ENCODE results near the gene RTN4IP1.
"Not testable (repeated sequence)": the region's sequence is repeated elsewhere in the genome, so short reads cannot be mapped to it uniquely, and the experiment has no call there.

The RTN4IP1 gene

DNA sequence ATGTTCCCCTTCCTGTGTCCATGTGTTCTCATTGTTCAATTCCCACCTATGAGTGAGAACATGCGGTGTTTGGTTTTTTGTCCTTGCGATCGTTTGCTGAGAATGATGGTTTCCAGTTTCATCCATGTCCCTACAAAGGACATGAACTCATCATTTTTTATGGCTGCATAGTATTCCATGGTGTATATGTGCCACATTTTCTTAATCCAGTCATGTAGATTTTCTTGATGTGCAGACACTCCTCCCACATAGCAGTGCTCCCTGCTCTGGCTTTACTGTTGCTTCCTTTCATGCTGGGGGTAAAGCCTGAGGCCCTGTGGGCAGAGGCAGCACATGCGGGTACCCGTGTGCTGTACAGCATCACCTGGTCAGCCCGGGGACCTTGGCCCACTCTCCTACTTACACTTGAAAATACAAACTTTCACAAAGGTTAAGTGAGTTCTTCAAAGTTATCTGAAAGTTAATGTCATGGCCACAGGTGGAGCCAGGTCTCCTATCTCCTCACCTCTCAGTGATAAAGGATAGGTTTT lies 80.3 kb downstream of the RTN4IP1 start:
- in situ Hi-C loops (cut with MboI; ENCODE audit: low sequenced_read_pairs): not testable (repeated sequence)

DNA sequence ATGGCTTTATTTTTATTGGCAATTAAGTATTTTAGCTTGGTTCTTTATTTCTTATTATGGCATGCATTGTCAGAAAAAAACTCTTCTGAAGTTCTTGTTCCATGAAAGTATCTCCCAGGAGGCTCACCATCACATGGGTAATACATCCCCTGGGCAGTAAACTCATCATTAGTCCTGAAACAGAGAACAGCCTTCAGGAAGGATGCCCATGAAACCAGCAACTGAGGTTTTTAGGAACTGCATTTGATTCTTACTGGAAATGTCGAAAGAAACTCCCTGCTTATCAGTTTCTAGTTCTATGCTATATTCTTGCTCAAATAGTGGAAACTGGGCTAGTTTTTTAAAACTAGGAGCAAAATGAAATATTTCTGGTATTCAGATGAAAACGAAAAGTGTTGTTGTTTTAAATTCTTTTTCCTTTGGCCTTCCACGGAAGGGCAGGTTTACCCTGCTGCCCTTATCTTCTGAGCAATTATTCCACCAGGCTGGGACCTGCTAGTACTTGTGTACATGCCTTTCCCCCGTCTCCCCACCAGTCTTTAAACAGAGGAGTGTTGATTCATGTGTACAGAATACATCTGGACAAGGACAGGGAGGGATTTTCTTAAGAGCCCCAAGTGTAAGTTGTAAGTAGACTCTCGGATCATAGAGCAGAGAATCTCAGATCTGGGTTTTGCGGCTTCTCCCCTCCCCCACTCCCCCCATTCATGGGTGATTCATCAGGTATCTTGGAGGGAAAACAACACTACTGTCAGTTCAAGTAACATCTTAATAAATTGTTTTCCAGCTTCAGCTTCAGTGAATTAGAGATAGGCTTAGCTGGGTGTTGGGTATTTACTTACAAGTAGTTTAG lies 81.5 kb downstream of the RTN4IP1 start:
- in situ Hi-C loops (cut with MboI; ENCODE audit: low sequenced_read_pairs): no loop called here

DNA sequence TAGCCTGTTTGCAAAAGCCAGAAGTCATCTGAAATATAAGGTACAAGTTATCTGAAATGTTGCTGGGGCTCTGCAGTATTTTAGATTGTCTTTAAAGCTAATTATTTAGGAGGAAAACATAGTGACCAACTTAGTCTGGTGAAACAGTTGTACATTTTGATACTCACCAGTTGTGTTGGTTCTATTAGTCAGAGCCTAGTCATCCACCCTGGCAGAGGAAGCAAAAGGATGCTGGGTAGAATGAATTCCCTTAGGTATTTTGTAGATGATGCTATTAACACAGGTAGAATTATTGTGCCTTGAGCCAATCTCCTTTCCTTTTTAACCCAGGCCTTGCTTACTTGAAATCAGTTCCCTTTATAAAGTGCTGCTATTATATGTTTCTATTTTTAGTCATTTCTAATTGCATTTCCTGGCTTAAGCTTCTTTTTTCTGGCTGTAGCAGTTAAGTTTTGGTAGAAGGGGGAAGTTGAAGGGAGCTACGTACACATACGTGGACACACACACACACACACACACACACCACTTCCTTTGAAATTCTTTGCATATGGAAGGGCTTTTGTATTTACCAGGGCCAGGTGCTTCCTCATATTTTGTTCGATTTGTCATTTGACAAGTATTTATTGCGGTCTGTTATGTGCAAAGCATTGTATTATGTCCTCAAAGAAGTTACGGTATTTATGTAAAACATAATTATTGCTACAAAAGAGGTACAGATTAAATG lies 82.4 kb downstream of the RTN4IP1 start:
- in situ Hi-C loops (cut with MboI; ENCODE audit: low sequenced_read_pairs): no loop called here

DNA sequence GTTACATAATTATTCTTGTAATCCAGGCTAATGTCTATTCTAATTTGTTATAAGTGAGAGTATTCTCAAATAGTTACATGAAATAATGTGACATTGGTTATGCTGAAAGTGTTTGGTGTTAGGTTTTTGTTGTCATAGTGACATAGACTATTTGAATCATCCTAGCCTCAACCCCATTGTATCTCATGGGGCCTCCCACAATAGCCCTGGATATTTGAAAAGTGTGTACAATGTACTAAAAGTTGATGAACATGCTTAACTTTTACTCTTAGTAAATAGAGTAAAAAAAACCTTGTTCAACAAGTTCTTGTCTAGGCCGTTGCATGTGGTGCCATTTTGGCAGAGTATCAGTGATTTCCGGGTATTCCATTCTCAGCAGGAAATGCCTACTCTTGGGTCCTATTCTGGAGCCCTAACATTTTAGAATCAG lies 83.0 kb downstream of the RTN4IP1 start:
- in situ Hi-C loops (cut with MboI; ENCODE audit: low sequenced_read_pairs): no loop called here

DNA sequence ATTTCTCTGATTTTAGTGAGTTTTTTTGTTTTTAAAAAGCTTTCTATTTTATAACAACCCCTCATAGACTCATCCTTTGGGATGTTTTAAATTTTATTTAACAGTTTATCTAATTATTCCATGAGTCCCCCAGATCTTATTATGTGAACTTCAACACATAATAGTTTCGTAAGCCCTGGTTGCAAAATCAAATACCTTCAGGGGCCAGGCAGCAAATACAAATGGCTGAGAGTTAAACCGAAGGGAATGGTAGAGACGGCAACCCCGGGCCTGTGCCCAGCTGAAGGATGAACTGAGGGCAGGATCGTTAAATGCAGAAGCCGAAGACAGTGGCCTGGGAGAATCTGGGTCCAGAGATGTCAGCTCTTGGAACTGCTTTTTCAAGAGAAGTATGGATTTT lies 88.4 kb downstream of the RTN4IP1 start:
- in situ Hi-C loops (cut with MboI; ENCODE audit: low sequenced_read_pairs): no loop called here

DNA sequence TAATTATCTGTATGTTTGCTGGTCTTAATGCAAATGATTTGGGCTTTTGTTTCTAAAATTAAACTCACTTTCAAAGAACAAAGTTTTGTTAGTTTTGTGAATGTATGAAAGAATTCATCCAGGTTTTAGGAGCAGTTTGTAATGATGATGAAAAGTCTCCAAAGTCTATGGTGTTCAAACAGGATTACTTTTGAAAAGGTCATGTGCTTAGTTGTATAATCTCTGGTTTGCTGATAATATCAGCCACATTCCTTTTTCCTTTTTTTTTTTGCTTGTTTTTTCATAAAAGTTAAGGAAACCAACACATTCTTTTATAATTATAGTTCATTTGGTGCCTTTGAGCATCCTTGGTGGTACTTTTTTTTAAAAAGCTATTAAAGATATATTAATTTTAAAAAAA lies 88.9 kb downstream of the RTN4IP1 start:
- in situ Hi-C loops (cut with MboI; ENCODE audit: low sequenced_read_pairs): no loop called here

DNA sequence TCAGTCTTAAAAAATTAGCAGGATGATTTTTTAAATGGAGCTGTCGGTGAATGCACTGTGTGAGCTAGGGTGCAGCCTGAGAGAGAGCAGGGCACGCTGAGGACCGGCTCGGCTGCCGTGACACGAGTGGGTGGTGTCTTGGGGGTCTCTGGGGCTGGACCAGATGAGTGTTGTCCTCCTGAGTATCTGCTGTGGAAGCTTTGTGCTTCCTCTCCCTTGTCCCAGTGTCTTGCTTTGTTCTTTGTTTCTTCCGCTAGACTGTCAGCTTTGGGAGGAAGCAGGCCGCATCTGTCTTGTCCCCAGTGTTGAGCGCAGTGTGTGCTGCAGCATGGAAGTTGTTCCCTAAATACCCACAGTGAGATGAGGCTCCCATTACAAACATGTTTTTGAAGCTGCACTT lies 89.4 kb downstream of the RTN4IP1 start:
- in situ Hi-C loops (cut with MboI; ENCODE audit: low sequenced_read_pairs): no loop called here

DNA sequence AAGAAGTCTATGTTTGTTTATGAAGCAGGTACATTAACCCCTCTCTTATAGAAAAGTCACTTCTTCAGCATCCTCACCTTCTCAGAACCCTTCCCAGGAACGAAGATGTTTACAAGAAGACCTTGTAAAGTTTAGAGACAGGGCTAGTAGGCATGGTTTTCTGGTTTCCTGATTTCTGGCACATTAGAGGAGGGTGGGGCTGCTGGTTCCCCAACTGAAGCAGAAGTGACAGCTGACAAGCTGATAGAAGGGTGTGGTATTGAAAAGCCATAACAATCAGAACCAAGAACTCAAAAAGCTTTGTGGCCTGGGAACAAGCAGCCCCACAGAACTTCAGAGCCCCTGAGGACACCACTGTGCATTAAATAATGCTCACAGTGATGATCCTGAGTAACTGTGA lies 91.2 kb downstream of the RTN4IP1 start:
- in situ Hi-C loops (cut with MboI; ENCODE audit: low sequenced_read_pairs): no loop called here

DNA sequence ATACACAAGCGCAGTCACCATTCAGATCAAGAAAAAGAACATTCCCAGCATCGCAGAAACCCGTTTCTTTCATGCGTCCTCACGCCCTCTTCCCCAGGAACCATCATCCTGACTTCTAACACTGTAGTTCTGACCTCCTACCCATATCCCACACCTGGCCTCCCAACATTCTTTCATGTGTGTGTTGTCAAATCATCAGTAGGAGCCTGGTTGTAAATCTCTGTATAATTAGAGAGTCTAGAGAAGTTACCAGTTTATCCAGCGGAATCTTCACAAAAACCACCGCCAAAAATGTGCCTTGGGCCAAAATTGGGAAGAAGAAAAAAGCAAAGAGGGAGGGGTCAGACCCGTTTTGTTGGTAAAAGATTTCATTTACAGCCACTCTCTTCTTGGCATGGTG lies 91.6 kb downstream of the RTN4IP1 start:
- in situ Hi-C loops (cut with MboI; ENCODE audit: low sequenced_read_pairs): no loop called here

DNA sequence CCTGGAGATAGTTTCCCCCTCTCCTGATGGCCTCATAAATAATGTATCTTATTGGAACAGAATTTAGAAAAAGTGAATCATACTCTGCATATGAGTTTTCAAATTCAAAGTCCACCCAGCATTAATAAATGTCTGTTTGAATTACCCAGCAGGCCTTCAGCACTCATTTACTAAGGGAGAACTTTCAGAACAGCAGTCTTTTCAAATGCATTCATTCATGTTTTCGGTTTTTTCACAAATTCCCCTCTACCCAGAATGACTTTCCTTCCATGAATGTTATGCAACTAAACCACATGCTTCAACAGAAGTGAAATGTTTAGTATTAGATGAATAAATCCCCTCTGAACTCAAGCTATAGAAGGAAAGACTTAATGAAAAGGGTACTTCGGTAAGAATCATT lies 92.4 kb downstream of the RTN4IP1 start:
- in situ Hi-C loops (cut with MboI; ENCODE audit: low sequenced_read_pairs): no loop called here

DNA sequence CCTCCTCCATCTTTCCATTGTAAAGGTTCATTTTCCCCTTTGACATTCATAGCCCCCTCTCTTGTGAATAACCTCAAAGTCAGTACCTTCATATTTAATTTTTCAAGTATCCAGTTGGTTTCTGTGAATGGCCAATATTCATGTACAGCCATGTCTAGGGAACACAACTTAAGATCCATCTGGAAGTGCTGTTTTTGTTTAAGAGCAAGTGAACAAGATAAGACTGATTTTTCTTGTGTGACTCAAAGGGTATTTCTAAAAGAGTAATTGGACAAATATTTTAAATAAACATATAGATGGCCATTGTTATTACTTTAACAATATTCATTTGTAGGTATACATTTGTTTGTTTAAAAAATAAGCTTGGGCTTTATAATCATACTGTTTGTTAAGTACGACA lies 92.9 kb downstream of the RTN4IP1 start:
- in situ Hi-C loops (cut with MboI; ENCODE audit: low sequenced_read_pairs): no loop called here

DNA sequence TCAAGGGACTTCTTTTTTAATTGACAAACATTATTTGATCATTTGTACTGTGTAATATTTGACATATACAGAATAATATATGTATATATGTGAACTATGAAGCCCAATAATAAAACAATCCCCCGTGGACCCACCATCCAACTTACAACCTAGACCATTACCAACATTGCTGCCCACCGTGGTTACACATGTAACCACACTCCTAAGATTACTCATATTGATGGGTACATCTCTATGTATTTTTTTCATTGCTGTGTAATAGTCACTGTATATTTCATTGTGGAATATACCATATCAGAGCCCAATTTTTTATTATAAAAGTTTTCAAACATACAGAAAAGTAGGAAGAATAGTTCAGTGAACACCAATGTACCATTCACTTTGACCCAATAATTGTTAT lies 94.3 kb downstream of the RTN4IP1 start:
- in situ Hi-C loops (cut with MboI; ENCODE audit: low sequenced_read_pairs): no loop called here

DNA sequence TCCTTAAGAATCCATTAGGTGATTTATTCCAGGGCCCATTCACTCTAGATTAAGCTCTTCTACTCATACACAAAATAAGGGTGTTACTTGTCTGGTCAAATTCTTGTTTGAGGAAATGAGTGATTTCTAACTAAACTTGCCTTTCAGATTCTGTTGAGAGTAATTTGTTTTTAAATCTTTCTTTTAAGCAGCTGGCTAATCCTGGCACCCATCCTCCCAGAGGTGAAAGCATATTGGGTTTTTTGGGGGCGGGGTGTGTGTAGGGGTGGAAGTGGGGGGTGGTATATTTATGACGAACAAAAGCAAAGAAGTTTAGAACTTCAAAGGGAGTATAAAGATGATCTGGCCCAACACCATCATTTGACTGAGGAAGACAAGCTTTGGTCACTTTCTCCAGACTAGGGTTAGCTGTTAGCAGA lies 94.7 kb downstream of the RTN4IP1 start:
- in situ Hi-C loops (cut with MboI; ENCODE audit: low sequenced_read_pairs): no loop called here

DNA sequence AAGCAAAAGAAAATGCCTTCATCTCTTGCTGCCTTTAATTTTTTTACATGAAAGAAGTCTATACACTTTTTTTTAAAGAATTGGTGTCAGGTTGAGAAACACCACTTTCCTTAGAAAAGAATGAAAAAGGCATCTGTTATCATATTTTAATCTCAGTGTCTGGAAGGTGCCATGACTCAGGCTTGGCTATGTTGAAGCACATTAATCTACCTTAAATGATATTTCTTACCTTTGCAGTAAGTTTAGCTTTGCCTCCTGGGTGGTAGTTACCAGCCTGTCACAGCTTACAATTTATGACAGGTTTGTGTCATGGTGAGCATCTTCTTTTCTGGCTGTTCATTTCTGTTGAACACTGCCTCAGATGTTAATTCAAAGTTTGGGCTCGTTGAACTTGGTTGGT lies 95.3 kb downstream of the RTN4IP1 start:
- in situ Hi-C loops (cut with MboI; ENCODE audit: low sequenced_read_pairs): no loop called here

DNA sequence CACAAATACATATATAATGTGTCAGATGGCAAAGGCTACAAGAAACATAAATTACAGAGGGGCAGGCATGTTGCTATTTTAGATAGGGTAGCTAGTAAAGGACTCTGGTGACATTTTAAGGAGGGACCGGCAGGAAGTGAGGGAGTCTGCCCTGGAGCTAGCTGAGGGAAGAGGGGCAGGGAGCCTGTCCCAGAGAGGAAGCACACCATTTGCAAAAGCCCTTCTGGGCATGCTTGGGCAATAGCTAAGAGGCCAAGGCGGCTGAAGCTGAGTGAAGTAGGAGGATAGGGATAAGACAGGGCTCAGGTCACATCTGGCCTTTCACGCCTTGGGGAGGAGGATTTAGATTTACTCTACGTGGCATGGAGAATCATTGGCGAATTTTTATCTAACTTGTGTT lies 96.2 kb downstream of the RTN4IP1 start:
- in situ Hi-C loops (cut with MboI; ENCODE audit: low sequenced_read_pairs): no loop called here

DNA sequence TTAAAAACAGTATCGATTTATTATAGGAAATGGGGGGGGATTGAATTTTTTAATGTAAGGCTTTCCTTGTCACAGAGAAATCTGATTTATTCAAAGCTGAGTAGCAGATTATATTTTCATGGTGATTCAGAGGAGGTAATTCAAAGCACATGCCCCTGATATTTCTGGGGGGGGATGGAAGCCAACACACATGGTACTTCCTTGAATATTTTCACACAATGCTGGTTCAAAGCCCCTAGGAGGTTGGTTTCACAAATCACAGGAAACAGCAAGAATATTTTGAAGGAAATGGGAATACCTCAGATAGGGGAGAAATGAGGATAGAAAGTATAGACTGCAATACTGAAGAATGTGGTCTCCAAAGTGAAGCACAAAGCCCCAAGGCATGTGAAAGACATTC lies 98.8 kb downstream of the RTN4IP1 start:
- in situ Hi-C loops (cut with MboI; ENCODE audit: low sequenced_read_pairs): no loop called here

DNA sequence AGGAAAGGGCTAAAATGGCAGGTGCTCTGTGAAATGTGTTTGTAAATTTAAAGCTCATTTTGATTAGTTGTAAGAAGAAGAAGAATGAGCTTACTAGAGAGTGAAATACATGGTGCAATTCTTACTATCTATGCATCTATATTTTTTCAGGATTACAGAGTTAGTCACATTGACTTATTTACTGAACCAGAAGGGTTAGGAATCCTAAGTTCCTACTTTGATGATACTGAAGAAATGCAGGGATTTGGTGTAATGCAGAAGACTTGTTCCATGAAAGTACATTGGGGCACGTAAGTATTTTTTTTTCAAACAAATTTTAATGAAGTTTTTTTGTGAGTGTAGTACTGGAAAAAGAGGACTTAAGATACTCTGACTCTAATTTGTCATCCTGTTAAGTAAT lies 99.3 kb downstream of the RTN4IP1 start:
- in situ Hi-C loops (cut with MboI; ENCODE audit: low sequenced_read_pairs): no loop called here

DNA sequence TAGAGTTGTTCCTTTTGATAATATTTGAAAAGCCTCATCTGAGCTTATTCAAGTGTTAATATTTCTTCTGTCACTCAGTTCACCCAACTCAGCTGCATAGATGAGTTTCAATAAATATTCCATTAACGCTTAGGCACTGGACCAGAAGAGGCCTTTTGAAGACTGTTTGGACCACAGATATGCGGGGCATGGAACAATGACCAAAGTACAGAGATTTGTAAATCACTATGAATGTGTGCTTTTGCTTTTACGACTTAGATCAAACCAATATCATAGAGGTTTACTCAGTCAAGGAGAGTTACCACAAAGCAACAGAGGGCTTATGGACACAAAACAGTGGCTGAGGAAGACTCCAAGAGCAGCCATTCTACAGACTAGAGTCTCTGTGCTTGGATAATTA lies 99.9 kb downstream of the RTN4IP1 start:
- in situ Hi-C loops (cut with MboI; ENCODE audit: low sequenced_read_pairs): no loop called here

DNA sequence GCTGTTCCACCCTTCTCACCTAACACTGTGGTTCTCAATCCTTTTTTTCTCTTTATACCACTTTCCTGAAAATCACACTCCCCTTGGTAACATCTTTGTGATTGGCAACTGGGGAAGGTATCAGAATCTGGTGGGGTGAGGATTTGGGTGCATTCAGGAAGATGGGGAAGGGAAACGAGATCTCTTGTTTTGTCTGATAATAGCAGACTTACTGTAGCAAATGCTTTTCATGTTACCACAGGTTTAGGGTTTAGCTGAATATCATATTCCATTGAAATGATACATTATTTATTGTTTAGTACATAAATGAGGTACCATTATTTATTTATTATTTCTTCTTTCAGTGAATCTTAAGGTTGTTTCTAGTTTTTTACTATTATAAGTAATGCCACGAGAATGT lies 100.8 kb downstream of the RTN4IP1 start:
- in situ Hi-C loops (cut with MboI; ENCODE audit: low sequenced_read_pairs): no loop called here

DNA sequence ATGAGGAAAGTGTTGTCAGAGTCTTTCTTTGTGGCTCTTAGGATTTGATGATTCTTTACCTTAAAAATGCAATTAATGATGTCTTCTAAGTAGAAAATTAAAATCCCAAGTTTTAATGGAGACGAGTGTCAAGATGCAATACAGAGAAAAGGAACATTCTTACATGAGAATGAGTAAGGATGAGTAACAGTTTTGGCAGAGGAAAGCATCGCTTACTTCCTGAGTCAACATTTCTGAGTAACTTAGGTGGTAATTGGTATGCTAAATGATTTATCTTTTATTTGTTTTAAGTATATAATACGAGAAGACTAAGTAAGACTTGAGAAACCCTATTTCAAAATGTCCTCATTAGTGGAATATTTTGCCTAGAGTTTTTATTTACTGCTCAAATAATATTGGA lies 101.3 kb downstream of the RTN4IP1 start:
- in situ Hi-C loops (cut with MboI; ENCODE audit: low sequenced_read_pairs): no loop called here

DNA sequence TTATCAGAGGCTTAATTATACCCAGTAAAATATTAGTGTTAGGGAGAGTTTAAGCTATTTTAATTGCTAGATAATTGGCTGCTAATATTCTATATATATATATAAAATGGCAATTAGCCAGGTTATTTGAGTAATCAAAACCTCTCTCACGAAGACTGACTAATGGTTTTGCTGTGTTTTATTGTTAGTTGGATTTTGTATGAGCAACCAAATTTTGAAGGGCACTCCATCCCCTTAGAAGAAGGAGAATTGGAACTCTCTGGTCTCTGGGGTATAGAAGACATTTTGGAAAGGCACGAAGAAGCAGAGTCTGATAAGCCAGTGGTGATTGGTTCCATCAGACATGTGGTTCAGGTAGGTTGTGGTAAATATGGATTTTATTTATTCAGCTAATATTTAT lies 102.2 kb downstream of the RTN4IP1 start:
- in situ Hi-C loops (cut with MboI; ENCODE audit: low sequenced_read_pairs): no loop called here

DNA sequence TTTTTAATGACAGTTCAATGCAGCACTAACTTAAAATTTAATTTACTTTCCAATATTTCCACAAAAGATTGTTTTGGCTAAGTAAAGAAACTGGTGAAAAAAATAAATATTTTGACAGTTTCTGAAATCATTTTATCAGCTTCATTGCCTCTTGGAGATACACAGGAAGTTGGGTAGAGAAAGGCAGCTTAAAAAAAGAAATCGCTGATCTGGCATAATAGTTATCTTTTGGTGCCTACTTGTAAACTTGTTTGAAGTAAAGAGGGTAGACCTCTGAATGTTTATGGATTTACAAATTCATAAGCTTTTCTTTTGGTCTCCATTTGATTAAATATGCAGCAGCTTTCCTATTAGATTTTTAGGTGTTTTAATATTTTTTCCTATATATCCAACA lies 103.4 kb downstream of the RTN4IP1 start:
- in situ Hi-C loops (cut with MboI; ENCODE audit: low sequenced_read_pairs): no loop called here
